Measurements from ENCODE around the gene MAPK10.

DNA sequence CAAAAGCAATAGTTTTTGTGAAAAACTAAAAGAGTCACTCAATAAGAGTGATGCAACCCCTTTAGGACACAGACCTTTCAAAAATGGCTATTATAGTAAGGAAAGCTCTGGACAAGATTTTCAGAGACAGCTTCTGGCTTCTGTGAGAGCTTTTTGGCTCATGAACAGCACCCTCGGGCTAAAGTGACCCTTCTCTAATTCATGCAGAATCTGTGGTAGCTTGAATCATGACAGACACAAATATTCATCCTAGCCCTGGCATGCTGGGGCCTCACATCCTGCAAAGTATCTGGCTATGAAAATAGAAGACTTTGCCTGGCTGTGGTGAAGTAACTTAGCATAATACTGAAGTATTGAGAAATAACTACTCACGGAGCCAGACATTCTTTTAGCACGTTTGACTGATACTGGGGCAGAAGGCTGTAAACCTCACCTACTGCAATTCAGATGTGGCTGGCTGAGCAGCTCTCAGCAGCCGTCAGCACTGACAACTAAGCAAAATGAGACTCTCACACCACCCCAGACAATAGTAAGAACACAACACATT, 327.3 kb downstream of the MAPK10 start:
- TF ChIP-seq, protein P1, sequence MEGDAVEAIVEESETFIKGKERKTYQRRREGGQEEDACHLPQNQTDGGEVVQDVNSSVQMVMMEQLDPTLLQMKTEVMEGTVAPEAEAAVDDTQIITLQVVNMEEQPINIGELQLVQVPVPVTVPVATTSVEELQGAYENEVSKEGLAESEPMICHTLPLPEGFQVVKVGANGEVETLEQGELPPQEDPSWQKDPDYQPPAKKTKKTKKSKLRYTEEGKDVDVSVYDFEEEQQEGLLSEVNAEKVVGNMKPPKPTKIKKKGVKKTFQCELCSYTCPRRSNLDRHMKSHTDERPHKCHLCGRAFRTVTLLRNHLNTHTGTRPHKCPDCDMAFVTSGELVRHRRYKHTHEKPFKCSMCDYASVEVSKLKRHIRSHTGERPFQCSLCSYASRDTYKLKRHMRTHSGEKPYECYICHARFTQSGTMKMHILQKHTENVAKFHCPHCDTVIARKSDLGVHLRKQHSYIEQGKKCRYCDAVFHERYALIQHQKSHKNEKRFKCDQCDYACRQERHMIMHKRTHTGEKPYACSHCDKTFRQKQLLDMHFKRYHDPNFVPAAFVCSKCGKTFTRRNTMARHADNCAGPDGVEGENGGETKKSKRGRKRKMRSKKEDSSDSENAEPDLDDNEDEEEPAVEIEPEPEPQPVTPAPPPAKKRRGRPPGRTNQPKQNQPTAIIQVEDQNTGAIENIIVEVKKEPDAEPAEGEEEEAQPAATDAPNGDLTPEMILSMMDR (IDR thresholded peaks at IDR 0.05; ENCODE audit: low read depth, low read length): no peak
- TF ChIP-seq, protein P2, sequence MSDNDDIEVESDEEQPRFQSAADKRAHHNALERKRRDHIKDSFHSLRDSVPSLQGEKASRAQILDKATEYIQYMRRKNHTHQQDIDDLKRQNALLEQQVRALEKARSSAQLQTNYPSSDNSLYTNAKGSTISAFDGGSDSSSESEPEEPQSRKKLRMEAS (IDR thresholded peaks at IDR 0.05; ENCODE audit: low read depth, low read length): no peak
- no peak for TF ChIP-seq MYC (IDR thresholded peaks at IDR 0.05; ENCODE audit: low read depth, low read length)
- TF ChIP-seq POLR2A (IDR thresholded peaks at IDR 0.05; ENCODE audit: extremely low read depth, insufficient read length): no peak

Data from NB4 (cell line).